Measurements from ENCODE around the gene BLID.

The BLID gene

GRCh38 chr11:122069707-122070360 is 46.2 kb downstream of the BLID start:
- no peak overlapping the region for H3K4me3 ChIP-seq (ENCODE audit: low read depth, low read length)
- CTCF ChIA-PET = interaction anchor here (1.5 to 1.8 kb wide), 2 partner anchors 132 to 415 kb away, joined by 3 to 17 read pairs; no protein-coding TSS in a partner anchor
- TF ChIP-seq, protein P1, sequence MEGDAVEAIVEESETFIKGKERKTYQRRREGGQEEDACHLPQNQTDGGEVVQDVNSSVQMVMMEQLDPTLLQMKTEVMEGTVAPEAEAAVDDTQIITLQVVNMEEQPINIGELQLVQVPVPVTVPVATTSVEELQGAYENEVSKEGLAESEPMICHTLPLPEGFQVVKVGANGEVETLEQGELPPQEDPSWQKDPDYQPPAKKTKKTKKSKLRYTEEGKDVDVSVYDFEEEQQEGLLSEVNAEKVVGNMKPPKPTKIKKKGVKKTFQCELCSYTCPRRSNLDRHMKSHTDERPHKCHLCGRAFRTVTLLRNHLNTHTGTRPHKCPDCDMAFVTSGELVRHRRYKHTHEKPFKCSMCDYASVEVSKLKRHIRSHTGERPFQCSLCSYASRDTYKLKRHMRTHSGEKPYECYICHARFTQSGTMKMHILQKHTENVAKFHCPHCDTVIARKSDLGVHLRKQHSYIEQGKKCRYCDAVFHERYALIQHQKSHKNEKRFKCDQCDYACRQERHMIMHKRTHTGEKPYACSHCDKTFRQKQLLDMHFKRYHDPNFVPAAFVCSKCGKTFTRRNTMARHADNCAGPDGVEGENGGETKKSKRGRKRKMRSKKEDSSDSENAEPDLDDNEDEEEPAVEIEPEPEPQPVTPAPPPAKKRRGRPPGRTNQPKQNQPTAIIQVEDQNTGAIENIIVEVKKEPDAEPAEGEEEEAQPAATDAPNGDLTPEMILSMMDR (IDR thresholded peaks at IDR 0.05; ENCODE audit: insufficient read depth, low read length, missing control alignments) = no peak

GRCh38 chr11:122068837-122069236 is 47.2 kb downstream of the BLID start:
- DNase-seq (ENCODE audit: low read depth, low spot score) = no peak
- POLR2A ChIA-PET = no interaction called here
- CTCF ChIA-PET = interaction anchor here (0.6 to 1.4 kb wide), 2 partner anchors 135 to 414 kb away, joined by 3 read pairs; no protein-coding TSS in a partner anchor
- H3K4me3 ChIP-seq (ENCODE audit: low read depth, low read length) = no peak overlapping the region
- TF ChIP-seq, protein P1 (IDR thresholded peaks at IDR 0.05; ENCODE audit: insufficient read depth, low read length, missing control alignments) = no peak

More at GRCh38 chr11:122069707-122070360, 46.2 kb downstream of the BLID start:
- POLR2A ChIA-PET = interaction anchor here (1.2 kb wide), 1 partner anchor 241 kb away, joined by 4 read pairs; no protein-coding TSS in a partner anchor
- DNase-seq (ENCODE audit: low read depth, low spot score) = no peak

DNA sequence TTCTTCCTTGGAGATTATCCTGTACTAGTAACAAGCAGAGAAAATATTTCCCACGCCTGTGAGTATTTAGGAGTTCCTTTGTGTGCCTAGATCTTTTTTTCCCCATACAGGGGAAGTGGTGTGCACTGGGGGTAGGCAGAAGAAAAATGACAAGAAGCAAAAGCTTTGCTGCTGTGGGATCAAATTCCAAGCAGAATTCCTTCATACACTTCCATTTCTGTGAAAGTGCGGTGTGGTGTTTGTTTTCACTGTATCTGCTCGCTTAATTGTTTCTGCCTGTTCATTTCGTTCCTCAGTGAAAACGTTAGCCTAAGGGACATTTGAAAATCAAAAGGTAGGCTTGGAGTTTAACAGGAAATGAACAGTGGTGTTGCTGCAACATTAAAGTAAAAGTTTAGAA is 47.9 kb downstream of the BLID start:
- CTCF ChIA-PET = interaction anchor here (0.6 to 1.4 kb wide), 5 partner anchors 10 to 413 kb away, joined by 3 to 5 read pairs (median 3); no protein-coding TSS in a partner anchor
- POLR2A ChIA-PET = interaction anchor here (0.9 kb wide), 1 partner anchor 23 kb away, joined by 3 read pairs; no protein-coding TSS in a partner anchor
- TF ChIP-seq, protein P1 (IDR thresholded peaks at IDR 0.05; ENCODE audit: insufficient read depth, low read length, missing control alignments) = no peak

More for the DNA sequence above, 47.9 kb downstream of the BLID start:
- H3K4me3 ChIP-seq (ENCODE audit: low read depth, low read length) = no peak overlapping the region
- DNase-seq (ENCODE audit: low read depth, low spot score) = no peak

Data from AG04449 (cell line).